ENCODE data around the gene CDC42BPG.

- no peak for TF ChIP-seq CTCF (IDR thresholded peaks at IDR 0.05)
- TF ChIP-seq POLR2AphosphoS5 (IDR thresholded peaks at IDR 0.05; ENCODE audit: low read depth, low read length), result no peak
- TF ChIP-seq SIN3A (IDR thresholded peaks at IDR 0.05; ENCODE audit: borderline replicate concordance, insufficient read depth, low read depth, low read length), result no peak
- no peak for TF ChIP-seq TCF7L2 (IDR thresholded peaks at IDR 0.05; ENCODE audit: low read depth, low read length)
Observed at GRCh38 chr11:64881476-64881875, 37.0 kb upstream of the CDC42BPG start.
